Caki2 (cell line): Measurements from ENCODE around the gene ZNF665. TPM values are rescaled to one million over a fixed set of nuclear protein-coding genes. Genes with fewer than 3 reads are reported as not detected.
"Not testable (repeated sequence)": the region's sequence is repeated elsewhere in the genome, so short reads cannot be mapped to it uniquely, and the experiment has no call there.

Source experiments
- DNase-seq: peaks from one replicate; pipeline ENCODE4 v3.0.0-alpha.2; 2015; ENCODE audit warnings: low read depth
- in situ Hi-C: cut with HindIII; loops from 2 replicates; pipeline ENCODE4 v1.10.0; 2016; ENCODE audit warnings: low sequenced_read_pairs, low pct_unique_long_range_greater_than_20kb, mixed read lengths
- total RNA-seq: library from RNA; depleted of rRNA; stranded (reverse); fragments of >200 nt; shearing (Covaris generic); gene quantifications from 2 replicates; pipeline ENCODE4 v1.2.3, GENCODE V29; 2014; ENCODE audit warnings: low replicate concordance; rRNA removed

ZNF665 gene
- total RNA-seq, 1 experiment from 2014 or later, result not detected

DNA sequence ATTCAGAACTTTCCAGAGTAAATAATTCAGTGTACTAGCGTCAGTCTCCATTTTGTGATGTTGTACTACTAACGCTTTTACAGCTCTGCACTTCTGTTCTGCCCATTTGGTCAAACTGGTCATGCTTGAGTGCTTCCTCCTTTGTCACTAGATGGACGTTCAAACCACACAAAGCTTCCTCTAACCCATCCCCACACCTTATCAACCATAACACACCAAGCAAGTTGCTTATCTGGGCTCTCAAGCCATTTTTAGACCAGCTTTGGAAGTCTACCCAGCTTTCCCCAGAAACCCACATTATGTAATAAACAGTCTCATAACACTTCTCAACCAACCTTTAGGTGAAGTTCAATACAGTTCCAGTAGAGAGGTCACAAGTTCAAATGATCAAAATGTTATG lies 32.0 kb downstream of the ZNF665 start:
- DNase-seq, result no peak
- in situ Hi-C loops, result no loop called here

DNA sequence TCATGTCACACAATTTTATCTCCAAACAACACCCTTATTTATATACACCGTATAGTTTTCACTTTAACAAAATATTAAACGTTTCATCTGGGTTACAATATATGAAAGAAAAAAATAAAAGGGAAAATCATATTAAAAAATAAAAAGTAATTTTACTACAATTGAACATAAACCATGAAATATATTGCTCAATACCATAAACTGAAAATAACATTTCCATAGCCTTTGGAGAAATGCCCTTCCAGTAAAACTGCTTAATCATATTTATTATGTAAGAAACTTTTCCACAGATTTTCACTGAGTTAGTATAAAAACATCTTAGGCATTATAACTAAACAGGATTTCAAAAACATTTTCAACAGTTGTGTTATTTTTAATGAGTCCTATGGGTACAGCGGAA lies 32.8 kb downstream of the ZNF665 start:
- DNase-seq, result no peak
- in situ Hi-C loops, result no loop called here

DNA sequence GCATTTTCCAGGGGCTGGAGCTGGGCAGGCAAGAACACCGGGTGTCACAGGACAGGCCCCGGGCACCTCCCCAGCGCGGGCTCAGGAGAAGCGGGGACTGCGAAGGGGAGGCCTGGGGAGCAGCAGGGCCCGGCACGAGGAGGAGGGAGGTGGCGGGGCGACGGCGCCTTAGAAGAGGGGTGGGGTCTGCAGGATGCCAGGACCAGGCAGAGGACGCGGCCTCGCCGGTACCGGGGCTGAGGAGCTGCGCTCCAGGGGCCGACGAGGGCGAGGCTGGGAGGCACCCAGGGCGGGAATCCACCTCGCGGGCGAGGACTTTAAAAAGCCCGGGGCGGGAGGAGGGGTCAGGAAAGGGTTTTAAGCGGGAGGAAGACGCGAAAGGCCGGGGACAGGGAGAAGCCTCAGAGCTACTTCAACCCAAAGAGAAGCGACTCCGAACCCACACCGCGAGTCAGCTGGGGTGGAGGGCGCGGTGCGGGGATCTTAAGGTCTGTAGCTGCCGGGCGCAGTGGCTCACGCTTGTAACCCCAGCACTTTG lies 35.0 kb downstream of the ZNF665 start:
- in situ Hi-C loops, result no loop called here
- DNase-seq, result no peak

DNA sequence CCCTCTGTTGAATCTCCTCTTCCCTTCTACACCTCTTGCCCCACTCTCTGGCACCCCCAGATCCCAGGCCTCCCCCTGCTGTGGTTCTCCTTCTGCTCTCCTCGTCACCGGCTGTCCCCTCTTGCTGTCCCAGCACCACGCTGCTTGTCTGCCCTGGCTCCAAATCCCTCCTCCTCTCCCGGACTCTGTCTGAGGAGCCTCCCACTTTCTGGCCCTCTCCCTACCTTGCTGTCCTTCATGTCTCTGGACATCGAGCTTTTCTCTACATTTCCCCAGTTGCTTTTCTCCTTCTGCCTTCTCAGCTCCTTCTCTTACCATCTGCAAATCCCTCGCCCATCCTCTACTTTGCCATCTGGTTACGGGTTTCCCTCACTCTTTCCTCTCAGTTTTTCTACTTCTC lies 35.5 kb downstream of the ZNF665 start:
- in situ Hi-C loops, result no loop called here
- DNase-seq, result no peak

DNA sequence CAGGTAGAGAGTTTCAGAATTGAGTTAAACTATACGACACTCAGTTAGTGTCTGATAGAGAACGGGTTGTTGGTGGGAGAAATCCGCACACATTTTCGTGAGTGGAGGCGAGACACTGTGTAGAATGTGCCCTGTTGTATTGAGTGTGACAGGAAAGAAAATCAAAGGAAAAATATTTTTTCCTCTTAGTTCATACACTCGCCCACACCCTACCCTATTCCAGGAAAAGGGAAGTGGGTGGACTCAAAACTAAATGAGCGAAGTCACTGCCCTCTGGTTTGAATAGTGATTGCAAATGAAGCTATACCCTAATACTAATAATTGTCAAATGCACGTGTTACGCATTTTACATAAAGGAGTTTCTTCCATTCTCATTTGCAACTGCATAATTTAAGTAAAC lies 36.3 kb downstream of the ZNF665 start:
- in situ Hi-C loops, result no loop called here
- DNase-seq, result no peak

DNA sequence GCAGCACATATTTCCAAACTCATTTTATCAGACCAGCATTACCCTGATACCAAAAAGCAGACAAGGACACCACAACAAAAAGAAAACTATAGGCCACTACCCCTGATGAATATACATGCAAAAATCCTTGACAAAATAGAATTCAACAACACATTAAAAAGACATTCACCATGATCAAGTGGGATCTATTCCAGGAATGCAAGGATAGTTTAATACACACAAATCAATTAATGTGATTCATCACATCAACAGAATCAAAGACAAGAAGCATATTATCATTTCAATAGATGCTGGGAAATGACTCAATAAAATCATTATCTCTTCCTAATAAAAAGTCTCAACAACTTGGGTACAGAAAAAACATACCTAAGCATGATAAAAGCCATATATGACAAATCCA lies 45.5 kb downstream of the ZNF665 start:
- DNase-seq, result no peak
- in situ Hi-C loops, result no loop called here

DNA sequence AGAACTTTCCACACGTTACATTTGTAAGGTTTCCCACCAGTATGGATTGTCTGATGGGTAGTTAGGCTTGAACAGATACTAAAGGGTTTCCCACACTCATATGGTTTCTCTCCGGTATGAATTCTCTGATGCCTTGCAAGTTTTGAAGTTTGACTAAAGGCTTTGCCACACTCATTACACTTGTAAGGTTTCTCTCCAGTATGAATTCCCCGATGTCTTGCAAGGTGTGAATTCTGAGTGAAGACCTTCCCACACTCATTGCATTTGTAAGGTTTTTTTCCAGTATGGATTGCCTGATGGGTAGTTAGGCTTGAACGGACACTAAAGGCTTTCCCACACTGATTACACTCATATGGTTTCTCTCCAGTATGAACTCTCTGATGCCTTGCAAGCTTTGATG lies 52.8 kb downstream of the ZNF665 start:
- no peak for DNase-seq
- in situ Hi-C loops, result no loop called here

DNA sequence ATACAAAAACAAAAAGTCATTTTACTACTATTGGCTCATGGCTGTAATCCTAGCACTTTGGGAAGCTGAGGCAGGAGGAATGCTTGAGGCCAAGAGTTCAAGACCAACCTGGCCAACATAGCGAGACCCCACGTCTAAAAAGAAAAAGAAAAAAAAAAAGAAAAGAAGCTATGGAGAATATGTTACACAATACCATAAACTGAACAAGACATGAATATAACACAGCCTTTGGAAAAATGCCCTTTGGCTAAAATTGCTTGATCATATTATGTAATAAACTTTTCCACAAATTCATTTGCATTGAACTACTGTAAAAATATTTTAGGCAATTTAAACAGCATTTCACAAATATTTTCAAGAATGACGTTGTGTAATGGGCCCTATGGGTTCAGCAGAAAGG lies 56.7 kb downstream of the ZNF665 start:
- in situ Hi-C loops, result no loop called here
- DNase-seq, result no peak

DNA sequence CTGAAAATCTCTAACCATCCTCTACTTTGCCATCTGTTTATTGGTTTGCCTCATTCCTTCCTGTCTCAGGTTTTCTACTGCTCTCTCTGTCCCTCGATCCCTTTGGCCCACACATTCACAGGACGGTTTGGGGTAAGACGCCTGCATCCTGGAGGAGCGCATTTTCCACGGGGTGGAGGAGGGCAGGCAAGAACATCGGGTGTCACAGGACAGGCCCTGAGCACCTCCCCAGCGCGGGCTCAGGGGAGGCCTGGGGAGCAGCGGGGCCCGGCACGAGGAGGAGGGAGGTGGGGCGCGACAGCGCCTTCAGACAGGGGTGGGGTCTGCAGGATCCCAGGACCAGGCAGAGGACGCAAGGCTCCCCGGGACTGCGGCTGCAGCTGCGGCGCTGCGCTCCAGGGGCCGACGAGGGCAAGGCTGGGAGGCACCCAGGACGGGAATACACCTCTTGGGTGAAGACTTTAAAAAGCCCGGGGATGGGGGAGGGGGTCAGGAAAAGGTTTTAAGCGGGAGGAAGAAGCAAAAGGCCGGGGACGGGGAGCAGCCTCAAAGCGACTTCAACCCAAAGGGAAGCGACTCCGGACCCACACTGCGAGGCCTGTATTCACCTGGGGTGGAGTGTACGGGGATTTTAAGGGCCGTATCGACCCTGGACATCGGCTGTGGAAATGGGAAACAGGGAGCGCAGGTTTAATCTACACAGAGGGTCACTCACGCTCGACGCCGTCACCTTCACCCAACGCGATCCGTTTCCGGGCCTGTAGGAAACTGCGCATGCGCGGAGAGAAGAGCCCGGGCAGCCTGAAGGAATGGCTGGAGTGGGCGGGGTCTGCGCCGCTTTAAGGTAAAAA lies 60.8 kb downstream of the ZNF665 start, which contains the start of gene ZNF415:
Gene ZNF415 (minus strand): TSS at position 770 of the 851 bp plus-strand sequence. CDS start 10,234 bp downstream, outside the sequence.
- DNase-seq, result no peak
- in situ Hi-C loops, result no loop called here

DNA sequence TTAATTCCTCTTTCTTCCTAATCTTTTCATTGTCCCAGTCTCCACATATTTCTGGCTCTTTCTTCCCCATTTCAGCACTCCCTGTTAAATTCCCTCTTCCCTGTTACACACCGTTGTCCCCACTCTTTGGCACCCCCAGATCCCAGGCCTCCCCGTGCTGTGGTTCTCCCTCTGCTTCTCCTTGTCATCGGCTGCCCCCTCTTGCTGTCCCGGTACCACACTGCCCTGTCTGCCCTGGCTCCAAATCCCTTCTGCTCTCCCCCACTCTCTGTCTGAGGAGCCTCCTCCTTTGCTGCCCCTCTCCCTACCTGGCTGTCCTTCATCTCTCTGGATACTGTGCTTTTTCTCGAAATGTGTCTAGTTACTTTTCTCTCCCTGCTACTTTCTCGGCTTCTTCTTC lies 61.4 kb downstream of the ZNF665 start:
- DNase-seq, result no peak
- in situ Hi-C loops, result no loop called here

DNA sequence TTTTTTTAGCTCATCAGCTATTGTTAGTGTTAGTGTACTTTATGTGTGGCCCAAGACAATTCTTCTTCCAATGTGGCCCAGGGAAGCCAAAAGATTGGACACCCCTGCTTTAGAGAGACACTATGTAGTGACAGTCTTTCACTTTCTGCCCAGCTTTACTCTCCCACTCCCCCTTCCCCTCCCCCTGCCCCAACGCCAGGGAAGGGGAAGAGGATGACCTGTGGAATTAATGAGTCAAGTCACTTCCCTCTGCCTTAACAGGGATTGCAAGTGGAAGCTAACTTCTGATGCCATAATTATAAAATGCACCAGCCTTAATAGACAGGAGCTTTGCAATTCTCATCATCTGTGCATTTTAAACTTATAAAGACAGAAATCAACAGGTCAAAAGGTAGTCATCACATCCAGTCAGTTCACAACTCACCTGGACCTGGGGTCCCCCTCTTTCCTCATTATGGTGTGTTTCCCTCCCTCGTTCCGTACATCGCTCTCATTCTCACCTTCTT lies 62.0 kb downstream of the ZNF665 start:
- DNase-seq, result no peak
- in situ Hi-C loops, result no loop called here

DNA sequence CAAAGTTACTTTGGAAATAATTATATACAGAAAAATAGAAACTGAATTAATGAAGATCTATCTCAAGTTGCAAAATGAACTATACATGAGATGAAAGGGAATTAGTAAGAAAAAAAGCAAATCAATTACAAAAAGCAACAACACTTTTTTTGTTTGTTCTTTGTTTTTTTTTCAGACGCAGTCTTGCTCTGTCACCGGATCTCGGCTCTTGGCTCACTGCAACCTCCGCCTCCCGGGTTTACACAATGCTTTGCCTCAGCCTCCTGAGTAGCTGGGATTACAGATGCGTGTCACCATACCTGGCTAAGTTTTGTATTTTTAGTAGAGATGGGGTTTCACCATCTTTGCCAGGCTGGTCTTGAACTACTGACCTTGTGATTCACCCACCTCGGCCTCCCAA lies 62.7 kb downstream of the ZNF665 start:
- in situ Hi-C loops, result no loop called here
- no peak for DNase-seq

DNA sequence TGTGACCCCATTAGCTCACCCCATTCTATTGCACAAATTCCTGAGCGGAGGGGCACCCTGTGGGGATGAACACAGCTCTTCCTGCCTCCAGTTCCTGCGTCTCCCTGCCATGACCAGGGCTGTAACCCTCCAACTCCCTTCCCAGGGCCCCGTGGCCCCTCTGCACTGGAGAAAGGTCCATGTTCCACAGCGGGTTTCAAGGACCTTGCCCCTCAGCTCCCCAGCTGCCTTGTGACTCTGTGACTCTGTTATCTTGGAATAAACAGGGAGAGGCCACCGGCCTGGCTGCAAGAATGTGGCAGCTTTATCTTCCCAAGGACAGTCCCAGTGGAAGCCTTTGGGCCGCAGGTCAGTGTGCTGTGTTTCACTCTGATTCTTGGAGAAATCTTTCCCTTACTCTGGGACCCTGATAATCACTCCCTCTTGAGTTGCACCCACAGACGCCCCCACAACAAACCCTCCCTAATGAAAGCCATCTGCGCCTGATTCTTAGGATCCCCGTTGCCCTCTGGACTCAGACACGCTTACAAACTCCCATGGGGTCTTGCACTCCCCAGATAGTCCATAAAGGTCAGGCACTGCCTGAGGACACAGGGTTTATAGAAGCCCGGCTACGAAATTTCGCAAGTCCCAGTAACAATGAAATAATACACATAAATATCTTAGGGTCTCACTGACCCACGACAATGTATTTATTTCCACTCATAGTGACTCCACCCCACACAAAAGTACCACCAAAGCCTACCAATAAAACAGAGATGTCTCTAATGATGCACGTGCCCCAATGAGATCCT lies 66.2 kb downstream of the ZNF665 start:
- in situ Hi-C loops, result not testable (repeated sequence)

DNA sequence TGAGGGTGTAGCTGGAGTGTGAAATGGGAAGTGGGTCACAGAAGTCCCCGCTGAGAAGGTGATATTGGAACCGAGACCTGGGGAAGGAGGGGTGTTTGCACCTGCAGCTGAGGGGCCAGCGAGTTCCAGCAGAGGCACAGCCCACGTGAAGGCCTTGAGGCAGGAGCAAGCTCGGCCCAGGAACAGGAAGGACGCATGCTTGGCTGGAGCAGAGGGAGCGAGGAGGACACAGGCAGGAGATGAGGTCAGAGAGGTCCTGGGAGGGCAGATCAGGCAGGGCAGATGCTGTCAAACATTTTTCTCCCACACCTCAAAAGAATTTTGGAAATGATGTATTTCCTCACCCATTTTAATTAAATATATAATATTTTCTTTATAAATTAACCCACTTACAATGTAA lies 69.8 kb downstream of the ZNF665 start:
- no peak for DNase-seq
- in situ Hi-C loops, result no loop called here

More for the DNA sequence above, 66.2 kb downstream of the ZNF665 start:
- not testable (repeated sequence) for DNase-seq

Other genes starting within 250 kb of the ZNF665 start
- 10.0 and 15.9 TPM in 2 replicates for gene ZNF816, start 230.5 kb downstream of the ZNF665 start, total RNA-seq
- gene ERVV-1, start 179.4 kb downstream of the ZNF665 start, total RNA-seq, result not detected in 2 replicates
- not detected in 2 replicates for gene ERVV-2, start 148.6 kb downstream of the ZNF665 start, total RNA-seq
- 12.3 and 22.3 TPM in 2 replicates for gene ZNF160, start 89.9 kb downstream of the ZNF665 start, total RNA-seq
- gene ZNF415, start 60.4 kb downstream of the ZNF665 start, total RNA-seq, result not detected in 2 replicates
- gene ZNF347, start 34.3 kb downstream of the ZNF665 start, total RNA-seq, result 0.54 and 5.2 TPM in 2 replicates
- gene ZNF677, start 61.5 kb upstream of the ZNF665 start, total RNA-seq, result not detected in 2 replicates
- gene VN1R2, start 64.9 kb upstream of the ZNF665 start, total RNA-seq, result not detected in 2 replicates
- gene VN1R4, start 74.4 kb upstream of the ZNF665 start, total RNA-seq, result not detected in 2 replicates
- 3.8 and 8.2 TPM in 2 replicates for gene ZNF845, start 140.4 kb upstream of the ZNF665 start, total RNA-seq
- 3.0 and 3.7 TPM in 2 replicates for gene ZNF525, start 172.3 kb upstream of the ZNF665 start, total RNA-seq
- 7.4 and 10.2 TPM in 2 replicates for gene ZNF765, start 201.8 kb upstream of the ZNF665 start, total RNA-seq
- 6.8 and 9.9 TPM in 2 replicates for gene ZNF761, start 238.6 kb upstream of the ZNF665 start, total RNA-seq